ENCODE data around the gene OSBP2. TPM values are rescaled to one million over a fixed set of nuclear protein-coding genes. Genes with fewer than 3 reads are reported as not detected.

OSBP2 gene, protein sequence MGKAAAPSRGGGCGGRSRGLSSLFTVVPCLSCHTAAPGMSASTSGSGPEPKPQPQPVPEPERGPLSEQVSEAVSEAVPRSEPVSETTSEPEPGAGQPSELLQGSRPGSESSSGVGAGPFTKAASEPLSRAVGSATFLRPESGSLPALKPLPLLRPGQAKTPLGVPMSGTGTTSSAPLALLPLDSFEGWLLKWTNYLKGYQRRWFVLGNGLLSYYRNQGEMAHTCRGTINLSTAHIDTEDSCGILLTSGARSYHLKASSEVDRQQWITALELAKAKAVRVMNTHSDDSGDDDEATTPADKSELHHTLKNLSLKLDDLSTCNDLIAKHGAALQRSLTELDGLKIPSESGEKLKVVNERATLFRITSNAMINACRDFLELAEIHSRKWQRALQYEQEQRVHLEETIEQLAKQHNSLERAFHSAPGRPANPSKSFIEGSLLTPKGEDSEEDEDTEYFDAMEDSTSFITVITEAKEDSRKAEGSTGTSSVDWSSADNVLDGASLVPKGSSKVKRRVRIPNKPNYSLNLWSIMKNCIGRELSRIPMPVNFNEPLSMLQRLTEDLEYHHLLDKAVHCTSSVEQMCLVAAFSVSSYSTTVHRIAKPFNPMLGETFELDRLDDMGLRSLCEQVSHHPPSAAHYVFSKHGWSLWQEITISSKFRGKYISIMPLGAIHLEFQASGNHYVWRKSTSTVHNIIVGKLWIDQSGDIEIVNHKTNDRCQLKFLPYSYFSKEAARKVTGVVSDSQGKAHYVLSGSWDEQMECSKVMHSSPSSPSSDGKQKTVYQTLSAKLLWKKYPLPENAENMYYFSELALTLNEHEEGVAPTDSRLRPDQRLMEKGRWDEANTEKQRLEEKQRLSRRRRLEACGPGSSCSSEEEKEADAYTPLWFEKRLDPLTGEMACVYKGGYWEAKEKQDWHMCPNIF
- total RNA-seq (10 to 100 TPM; 39.5 to 45.4 TPM), polyA plus RNA-seq (ENCODE audit: insufficient read depth, low read depth, low replicate concordance) (68.0 TPM)
- long read RNA-seq, donor 1, partial matches to known transcripts: 0 of 1 reads
- long read RNA-seq, donor 1, other reads (novel, unspliced or antisense): 0 of 1 reads
- long read RNA-seq, donor 2: 0 reads

DNA sequence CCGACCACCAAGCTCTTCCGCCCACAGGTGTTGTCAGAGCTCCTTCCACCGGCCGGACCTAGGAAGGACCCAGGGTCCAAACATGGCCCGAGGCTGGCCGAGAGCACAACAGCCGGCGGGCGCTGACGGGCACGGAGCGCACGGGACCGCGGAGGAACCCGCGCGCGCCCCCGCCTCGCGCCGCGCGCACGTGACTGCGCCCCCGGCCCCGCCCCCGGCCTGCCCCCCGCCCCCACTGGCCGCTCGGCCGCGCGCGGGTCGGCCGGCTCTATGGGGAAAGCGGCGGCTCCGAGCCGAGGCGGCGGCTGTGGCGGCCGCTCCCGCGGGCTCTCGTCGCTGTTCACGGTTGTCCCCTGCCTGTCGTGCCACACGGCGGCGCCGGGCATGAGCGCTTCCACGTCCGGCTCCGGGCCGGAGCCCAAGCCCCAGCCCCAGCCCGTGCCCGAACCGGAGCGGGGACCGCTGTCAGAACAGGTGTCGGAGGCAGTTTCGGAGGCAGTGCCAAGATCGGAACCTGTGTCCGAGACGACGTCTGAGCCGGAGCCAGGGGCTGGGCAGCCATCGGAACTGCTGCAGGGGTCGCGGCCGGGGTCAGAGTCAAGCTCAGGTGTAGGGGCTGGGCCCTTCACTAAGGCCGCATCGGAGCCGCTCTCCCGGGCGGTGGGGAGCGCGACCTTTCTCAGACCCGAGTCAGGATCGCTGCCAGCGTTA is at the start of gene OSBP2:
OSBP2 (plus strand) TSS at position 235 of the 711 bp plus-strand sequence; CDS start at position 271, 36 bp downstream.
- Histone ChIP-seq H3K27me3 (no peaks in the 10 kb centered on the region), H3K36me3 (ENCODE audit: low read depth, missing control alignments) (no peaks in the 10 kb centered on the region), H3K4me1 (no peaks in the 10 kb centered on the region), H3K27ac (peak within 1 kb of the TSS; percentile 77 to 81), H3K4me3 (peak within 1 kb of the TSS; percentile 62 to 73), H3K9me3 (no peaks in the 10 kb centered on the region)
- DNase-seq: peak; percentile 33
- WGBS, 2 donors: 0 to 3% methylated on average over 9 to 51 of the region's 88 CpGs
- TF ChIP-seq POLR2A (IDR thresholded peaks at IDR 0.05): no peak
- TF ChIP-seq, protein P1, sequence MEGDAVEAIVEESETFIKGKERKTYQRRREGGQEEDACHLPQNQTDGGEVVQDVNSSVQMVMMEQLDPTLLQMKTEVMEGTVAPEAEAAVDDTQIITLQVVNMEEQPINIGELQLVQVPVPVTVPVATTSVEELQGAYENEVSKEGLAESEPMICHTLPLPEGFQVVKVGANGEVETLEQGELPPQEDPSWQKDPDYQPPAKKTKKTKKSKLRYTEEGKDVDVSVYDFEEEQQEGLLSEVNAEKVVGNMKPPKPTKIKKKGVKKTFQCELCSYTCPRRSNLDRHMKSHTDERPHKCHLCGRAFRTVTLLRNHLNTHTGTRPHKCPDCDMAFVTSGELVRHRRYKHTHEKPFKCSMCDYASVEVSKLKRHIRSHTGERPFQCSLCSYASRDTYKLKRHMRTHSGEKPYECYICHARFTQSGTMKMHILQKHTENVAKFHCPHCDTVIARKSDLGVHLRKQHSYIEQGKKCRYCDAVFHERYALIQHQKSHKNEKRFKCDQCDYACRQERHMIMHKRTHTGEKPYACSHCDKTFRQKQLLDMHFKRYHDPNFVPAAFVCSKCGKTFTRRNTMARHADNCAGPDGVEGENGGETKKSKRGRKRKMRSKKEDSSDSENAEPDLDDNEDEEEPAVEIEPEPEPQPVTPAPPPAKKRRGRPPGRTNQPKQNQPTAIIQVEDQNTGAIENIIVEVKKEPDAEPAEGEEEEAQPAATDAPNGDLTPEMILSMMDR (IDR thresholded peaks at IDR 0.05): no peak
- intact Hi-C loops (cut with DNase I; ENCODE audit: low total_unique reads): no loop called here

DNA sequence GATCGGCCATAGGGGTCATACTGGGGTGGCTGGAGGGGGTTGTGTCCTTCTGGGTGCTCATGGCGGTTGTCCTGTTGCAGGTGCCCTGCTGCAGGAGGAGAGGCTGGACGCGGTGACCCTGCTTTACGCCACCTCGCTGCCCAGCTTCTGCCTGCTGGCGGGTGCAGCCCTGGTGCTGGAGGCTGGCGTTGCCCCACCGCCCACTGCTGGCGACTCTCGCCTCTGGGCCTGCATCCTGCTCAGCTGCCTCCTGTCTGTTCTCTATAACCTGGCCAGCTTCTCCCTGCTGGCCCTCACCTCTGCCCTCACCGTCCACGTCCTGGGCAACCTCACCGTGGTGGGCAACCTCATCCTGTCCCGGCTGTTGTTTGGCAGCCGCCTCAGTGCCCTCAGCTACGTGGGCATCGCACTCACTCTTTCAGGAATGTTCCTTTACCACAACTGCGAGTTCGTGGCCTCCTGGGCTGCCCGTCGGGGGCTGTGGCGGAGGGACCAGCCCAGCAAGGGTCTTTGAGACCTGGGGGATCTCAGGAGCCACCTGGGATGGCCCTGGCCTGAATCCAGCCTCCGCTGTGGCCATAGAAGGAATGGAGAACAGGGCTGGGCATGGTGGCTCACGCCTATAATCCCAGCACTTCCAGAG is 48.0 kb upstream of the OSBP2 start:
- DNase-seq: no peak
- no peak overlapping the region for H3K27ac ChIP-seq
- no peaks in the 10 kb centered on the region for H3K27me3 ChIP-seq
- no peak for TF ChIP-seq POLR2A (IDR thresholded peaks at IDR 0.05)
- TF ChIP-seq, protein P1 (IDR thresholded peaks at IDR 0.05): no peak
- H3K4me3 ChIP-seq: no peak overlapping the region
- intact Hi-C loops (cut with DNase I; ENCODE audit: low total_unique reads): no loop called here
- no peaks in the 10 kb centered on the region for H3K4me1 ChIP-seq
- H3K36me3 ChIP-seq (ENCODE audit: low read depth, missing control alignments): no peaks in the 10 kb centered on the region
- no peaks in the 10 kb centered on the region for H3K9me3 ChIP-seq
- 95 to 96% methylated on average over 18 to 25 of the region's 25 CpGs for WGBS, 2 donors

DNA sequence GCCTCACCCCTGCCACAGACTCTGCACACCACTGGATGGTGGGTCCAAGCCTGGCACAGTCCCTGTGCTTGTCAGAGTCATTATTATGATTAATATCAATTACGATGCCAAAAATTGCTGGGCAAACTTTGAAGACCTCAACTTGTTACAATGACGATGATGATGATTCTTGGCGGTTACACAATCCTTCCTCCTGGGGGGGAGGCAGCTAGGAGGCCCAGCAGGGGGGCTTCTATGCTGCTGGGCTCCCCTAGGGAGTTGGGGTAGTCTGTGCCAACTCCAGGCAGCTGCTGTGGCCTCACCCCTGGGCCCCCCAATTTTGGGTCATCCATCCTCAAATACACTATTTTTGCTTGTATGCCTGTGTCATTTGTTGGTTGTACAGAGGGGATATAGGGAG is 47.1 kb upstream of the OSBP2 start:
- H3K36me3 ChIP-seq (ENCODE audit: low read depth, missing control alignments): no peaks in the 10 kb centered on the region
- H3K9me3 ChIP-seq: no peaks in the 10 kb centered on the region
- no peaks in the 10 kb centered on the region for H3K4me1 ChIP-seq
- 77 to 88% methylated on average over 3 of the region's 3 CpGs for WGBS, 2 donors
- TF ChIP-seq, protein P1 (IDR thresholded peaks at IDR 0.05): no peak
- H3K27me3 ChIP-seq: no peaks in the 10 kb centered on the region
- no peak overlapping the region for H3K27ac ChIP-seq
- intact Hi-C loops (cut with DNase I; ENCODE audit: low total_unique reads): no loop called here
- no peak overlapping the region for H3K4me3 ChIP-seq
- DNase-seq: no peak

DNA sequence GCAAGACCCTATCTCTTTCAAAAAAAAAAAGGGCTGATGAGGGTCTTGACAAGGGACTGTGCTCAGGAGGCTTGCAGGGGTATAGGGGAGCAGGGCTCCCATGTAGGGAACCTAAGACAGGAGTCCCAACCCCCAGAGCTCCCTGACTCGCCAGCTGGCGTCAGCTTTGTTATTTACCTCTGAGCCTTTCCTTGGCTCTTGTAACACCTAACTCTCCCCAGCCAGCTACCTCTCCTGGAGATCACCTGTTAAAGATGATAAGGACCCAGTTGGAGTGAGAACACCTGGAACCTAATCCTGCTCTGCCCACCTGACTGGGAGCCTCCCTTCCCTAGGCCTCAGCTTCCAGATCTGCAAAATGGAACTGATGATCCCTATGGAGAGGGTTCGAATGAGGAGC is 45.8 kb upstream of the OSBP2 start:
- TF ChIP-seq, protein P1 (IDR thresholded peaks at IDR 0.05): no peak
- TF ChIP-seq POLR2A (IDR thresholded peaks at IDR 0.05): no peak
- 95 to 96% methylated on average over 3 of the region's 3 CpGs for WGBS, 2 donors
- no peaks in the 10 kb centered on the region for H3K9me3 ChIP-seq
- no peak for DNase-seq
- H3K4me3 ChIP-seq: no peak overlapping the region
- no peaks in the 10 kb centered on the region for H3K36me3 ChIP-seq (ENCODE audit: low read depth, missing control alignments)
- no peaks in the 10 kb centered on the region for H3K27me3 ChIP-seq
- intact Hi-C loops (cut with DNase I; ENCODE audit: low total_unique reads): no loop called here
- no peaks in the 10 kb centered on the region for H3K4me1 ChIP-seq
- no peak overlapping the region for H3K27ac ChIP-seq

Measured in testis (tissue), 5 donors.